GM21717 (cell line): ENCODE results near the gene UGT1A8.

Source experiments
- ATAC-seq: cut with Tn5 transposase; IDR thresholded peaks from one replicate; pipeline ENCODE4 v1.9.1; 2021; ENCODE audit warnings: mild to moderate bottlenecking, moderate library complexity; ENCODE audit not compliant: unreplicated experiment

UGT1A8 gene

DNA sequence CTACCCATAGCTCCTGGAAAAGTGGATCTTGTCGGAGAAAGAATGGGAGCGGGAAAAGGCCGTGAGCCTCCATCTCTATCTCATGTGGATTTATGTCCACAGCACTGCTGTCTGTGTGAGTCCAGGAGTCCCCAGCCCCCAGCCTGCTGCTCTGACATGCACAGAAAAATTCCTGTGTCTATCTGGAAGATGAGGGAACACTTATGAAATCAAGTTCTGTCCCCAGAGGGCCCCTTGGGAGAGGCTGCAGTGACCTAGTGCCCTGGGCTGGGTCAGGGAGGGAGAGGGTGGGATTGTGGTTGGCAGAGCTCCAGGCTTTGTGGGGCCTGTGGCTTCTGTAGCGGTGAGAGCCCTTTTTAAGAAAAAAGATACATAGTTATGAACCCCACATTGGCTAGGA lies 199.3 kb downstream of the UGT1A8 start:
- ATAC-seq = no peak

GRCh38 chr2:233817361-233817911 lies 200.0 kb downstream of the UGT1A8 start:
- no peak for ATAC-seq

GRCh38 chr2:233817995-233818638 lies 200.7 kb downstream of the UGT1A8 start:
- ATAC-seq = no peak

- no peak for ATAC-seq
Observed at GRCh38 chr2:233818639-233819621, 201.5 kb downstream of the UGT1A8 start.

GRCh38 chr2:233819884-233820773 lies 202.7 kb downstream of the UGT1A8 start:
- ATAC-seq = no peak

DNA sequence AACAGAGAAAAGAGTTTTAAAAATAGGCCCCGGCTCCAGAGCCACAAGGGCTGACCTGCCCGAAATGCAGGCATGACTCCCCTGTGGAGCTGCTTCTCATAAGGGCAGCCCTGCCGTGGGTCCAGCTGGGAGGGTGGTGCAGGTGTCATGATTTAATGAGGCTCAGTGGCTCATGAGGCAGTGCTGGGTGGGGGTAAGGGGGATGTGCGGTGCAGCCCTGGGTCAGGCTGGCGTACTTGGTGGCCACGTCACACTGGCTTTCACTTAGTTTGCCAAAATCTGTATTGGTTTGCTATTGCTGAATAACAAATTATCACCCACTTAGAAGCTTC lies 203.3 kb downstream of the UGT1A8 start:
- no peak for ATAC-seq

GRCh38 chr2:233821196-233821595 lies 203.8 kb downstream of the UGT1A8 start:
- ATAC-seq = no peak

GRCh38 chr2:233821709-233822100 lies 204.3 kb downstream of the UGT1A8 start:
- no peak for ATAC-seq

DNA sequence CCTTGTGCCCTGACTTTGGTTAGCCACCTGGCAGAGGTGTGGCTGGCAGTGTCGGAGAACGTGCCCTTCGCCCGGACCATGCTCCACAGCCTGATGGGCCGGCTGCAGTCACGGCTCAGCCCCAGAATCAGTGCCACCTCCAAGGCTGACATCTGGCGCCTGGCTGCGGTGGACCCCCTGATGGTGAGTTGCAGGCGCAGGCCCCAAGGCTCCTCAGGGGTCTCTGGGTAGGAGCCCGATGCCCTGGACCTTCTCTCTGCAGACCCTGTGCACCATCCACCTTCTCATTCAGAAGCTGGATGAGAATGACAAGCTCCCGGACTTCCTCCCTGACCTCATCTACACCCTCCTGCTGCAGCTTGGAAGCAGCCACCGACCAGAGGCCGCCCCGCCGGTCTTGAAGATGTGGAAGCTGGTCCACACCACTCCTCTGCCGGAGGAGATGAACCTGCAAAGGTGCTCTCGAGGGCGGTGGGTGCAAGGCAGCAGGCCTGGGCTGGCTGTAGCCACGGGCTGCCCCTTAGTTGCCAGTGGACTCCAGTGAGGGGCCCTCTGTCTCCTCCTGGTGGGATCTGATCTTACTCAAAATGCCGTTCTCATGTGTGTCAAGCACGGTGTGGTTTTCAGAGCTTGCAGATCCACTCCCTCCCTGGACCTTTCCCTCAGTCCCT lies 204.8 kb downstream of the UGT1A8 start:
- ATAC-seq = no peak
